Kidney (tissue), 14 donors: ENCODE results near the gene TENM4. TPM values are rescaled to one million over a fixed set of nuclear protein-coding genes. Genes with fewer than 3 reads are reported as not detected.

Experiments
- DNase-seq, 5 donors: peaks; one replicate each; pipeline ENCODE4 v3.0.0-alpha.2; 2013 to 2020
- FAIRE-seq: peaks from 2 replicates; lab custom pipeline; 2012; peaks lifted over from hg19 to GRCh38; lab: Jason Lieb, UNC
- H3K27ac ChIP-seq, 2 donors: one replicate each; pipeline ENCODE4 v1.7.0; 2013; ENCODE audit warnings: low read depth in 2 of 2, low read length in 2 of 2, inconsistent platforms in 1 of 2
- H3K27me3 ChIP-seq: one replicate; pipeline ENCODE4 v1.7.1; 2013; ENCODE audit warnings: low read length, inconsistent platforms; ENCODE audit not compliant: control insufficient read depth, insufficient read depth
- H3K36me3 ChIP-seq, 3 donors: one replicate each; pipeline versions ENCODE4 v1.7.0 to v1.7.1; 2013; ENCODE audit warnings: low read length in 3 of 3, control low read depth in 1 of 3, inconsistent platforms in 1 of 3; ENCODE audit not compliant: insufficient read depth in 3 of 3, control insufficient read depth in 2 of 3
- H3K4me1 ChIP-seq, 3 donors: one replicate each; pipeline versions ENCODE4 v1.7.0 to v1.7.1; 2013; ENCODE audit warnings: low read length in 3 of 3, inconsistent platforms in 1 of 3, low read depth in 1 of 3; ENCODE audit not compliant: control insufficient read depth in 2 of 3, insufficient read depth in 2 of 3
- H3K4me3 ChIP-seq, 3 donors: one replicate each; pipeline versions ENCODE4 v1.7.0 to v1.8.1; 2013; ENCODE audit warnings: low read length in 3 of 3, control low read depth in 1 of 3, inconsistent platforms in 1 of 3
- H3K9ac ChIP-seq, 3 donors: one replicate each; pipeline versions ENCODE4 v1.7.0 to v1.7.1; 2013; ENCODE audit warnings: low read length in 3 of 3, control low read depth in 1 of 3, inconsistent platforms in 1 of 3
- H3K9me3 ChIP-seq, 3 donors: one replicate each; pipeline versions ENCODE4 v1.7.0 to v1.7.1; 2013; ENCODE audit warnings: low read length in 3 of 3, control low read depth in 1 of 3, inconsistent platforms in 1 of 3; ENCODE audit not compliant: control insufficient read depth in 2 of 3, insufficient read depth in 1 of 3
- intact Hi-C: fragments of 100-400 bp; cut with DNase I; formaldehyde crosslinking; loops from one replicate; pipeline ENCODE4 v1.11.1; 2022
- polyA plus RNA-seq: library from polyadenylated mRNA; stranded (reverse); fragments of 350-450 nt; fragmentation: Illumina TruSeq; extraction: RNeasy Lipid Tissue Mini Kit (QIAGEN cat#74804); gene quantifications from one replicate; pipeline ENCODE4 v1.2.3, GENCODE V29; 2014; ENCODE audit warnings: low read depth, low replicate concordance; ENCODE audit not compliant: insufficient read depth
- total RNA-seq: library from RNA; stranded (reverse); fragmentation: NEBNext Ultra II Directional; extraction: Animal tissue kit (Norgen Biotek cat#: 25700); gene quantifications from one replicate; pipeline ENCODE4 v1.2.1, GENCODE V29; 2021
- TF ChIP-seq, protein P1 (sequence below): IDR thresholded peaks from 3 replicates; pipeline ENCODE4 v1.5.1; 2012; ENCODE audit warnings: mild to moderate bottlenecking, moderate library complexity, borderline replicate concordance; ENCODE audit not compliant: insufficient read depth; ENCODE audit errors: extremely low read depth
- donor health status: control.
- donor health status: control.
- donor health status: control.
- donor health status: control.
- donor health status: control.
- donor health status: DM: yes; HTN: yes; CAD: no.
- donor health status: Normal renal cell carcinoma (clear cell type).

TENM4 gene
- total and polyA plus RNA-seq, 2 donors from 2014 or later = 0.34 to 31.0 TPM

DNA sequence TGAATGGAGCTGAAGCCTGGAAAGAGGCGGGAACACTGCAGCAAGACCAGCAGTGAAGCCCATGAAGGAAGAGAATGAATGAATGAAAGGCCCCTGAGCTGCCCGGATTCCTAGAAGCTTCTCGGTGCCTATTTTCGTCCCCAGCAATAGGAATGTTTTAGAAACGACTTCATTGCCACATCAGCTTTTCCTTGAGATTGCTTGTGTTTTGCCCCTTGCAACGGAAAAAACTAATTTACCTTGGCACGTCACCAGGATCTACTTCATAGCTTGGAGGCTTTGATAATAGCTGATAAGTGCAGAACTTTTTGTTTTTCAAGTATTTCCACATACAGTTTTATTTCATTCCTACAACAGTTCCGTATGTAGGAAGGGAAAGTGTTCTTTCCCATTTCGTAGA lies 617.2 kb downstream of the TENM4 start:
- Histone ChIP-seq H3K27ac (no peak overlapping the region), H3K9ac (no peak overlapping the region), H3K36me3 (no peaks in the 10 kb centered on the region), H3K4me3 (no peak overlapping the region), H3K4me1 (peaks cover 0 to 5% (median 2%) of the 10 kb centered on the region in 3 donors), H3K27me3 (no peaks in the 10 kb centered on the region), H3K9me3 (no peaks in the 10 kb centered on the region)
- intact Hi-C loops = no loop called here
- TF ChIP-seq, protein P1, sequence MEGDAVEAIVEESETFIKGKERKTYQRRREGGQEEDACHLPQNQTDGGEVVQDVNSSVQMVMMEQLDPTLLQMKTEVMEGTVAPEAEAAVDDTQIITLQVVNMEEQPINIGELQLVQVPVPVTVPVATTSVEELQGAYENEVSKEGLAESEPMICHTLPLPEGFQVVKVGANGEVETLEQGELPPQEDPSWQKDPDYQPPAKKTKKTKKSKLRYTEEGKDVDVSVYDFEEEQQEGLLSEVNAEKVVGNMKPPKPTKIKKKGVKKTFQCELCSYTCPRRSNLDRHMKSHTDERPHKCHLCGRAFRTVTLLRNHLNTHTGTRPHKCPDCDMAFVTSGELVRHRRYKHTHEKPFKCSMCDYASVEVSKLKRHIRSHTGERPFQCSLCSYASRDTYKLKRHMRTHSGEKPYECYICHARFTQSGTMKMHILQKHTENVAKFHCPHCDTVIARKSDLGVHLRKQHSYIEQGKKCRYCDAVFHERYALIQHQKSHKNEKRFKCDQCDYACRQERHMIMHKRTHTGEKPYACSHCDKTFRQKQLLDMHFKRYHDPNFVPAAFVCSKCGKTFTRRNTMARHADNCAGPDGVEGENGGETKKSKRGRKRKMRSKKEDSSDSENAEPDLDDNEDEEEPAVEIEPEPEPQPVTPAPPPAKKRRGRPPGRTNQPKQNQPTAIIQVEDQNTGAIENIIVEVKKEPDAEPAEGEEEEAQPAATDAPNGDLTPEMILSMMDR = no peak
- DNase-seq (peak in 1 of 5 donors; percentile 48), FAIRE-seq (no peak)

DNA sequence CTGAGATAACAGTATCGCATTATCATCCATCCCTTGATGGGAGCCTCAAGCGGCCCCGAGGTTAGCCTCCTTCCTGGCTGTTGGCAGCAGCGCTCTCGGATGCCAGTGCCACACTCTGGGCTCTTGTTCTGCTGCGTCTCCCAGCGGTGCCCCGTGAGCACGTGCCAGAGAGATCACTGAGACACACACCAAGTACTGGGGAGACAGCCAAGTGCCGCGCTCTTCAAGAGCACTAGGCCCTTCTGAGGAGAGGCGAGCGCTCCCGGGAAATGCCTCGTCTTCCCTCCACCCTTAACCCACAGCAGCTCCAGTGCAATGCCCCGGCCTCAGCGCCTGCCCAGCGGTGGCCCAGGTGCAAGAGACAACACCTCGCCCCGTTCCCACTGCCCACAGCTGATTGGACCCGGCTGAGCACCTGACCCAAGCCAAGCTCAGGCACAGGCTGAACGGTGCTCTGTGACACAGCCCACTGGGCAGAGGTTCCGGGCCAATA lies 617.9 kb downstream of the TENM4 start:
- no peaks in the 10 kb centered on the region for H3K9me3 ChIP-seq
- no peak overlapping the region for H3K27ac ChIP-seq
- no peak for DNase-seq
- H3K27me3 ChIP-seq = no peaks in the 10 kb centered on the region
- no peak overlapping the region for H3K9ac ChIP-seq
- FAIRE-seq = no peak
- no peak overlapping the region for H3K4me3 ChIP-seq
- TF ChIP-seq, protein P1 = no peak
- H3K4me1 ChIP-seq = peaks cover 0 to 5% (median 2%) of the 10 kb centered on the region in 3 donors
- intact Hi-C loops = no loop called here
- H3K36me3 ChIP-seq = no peaks in the 10 kb centered on the region

DNA sequence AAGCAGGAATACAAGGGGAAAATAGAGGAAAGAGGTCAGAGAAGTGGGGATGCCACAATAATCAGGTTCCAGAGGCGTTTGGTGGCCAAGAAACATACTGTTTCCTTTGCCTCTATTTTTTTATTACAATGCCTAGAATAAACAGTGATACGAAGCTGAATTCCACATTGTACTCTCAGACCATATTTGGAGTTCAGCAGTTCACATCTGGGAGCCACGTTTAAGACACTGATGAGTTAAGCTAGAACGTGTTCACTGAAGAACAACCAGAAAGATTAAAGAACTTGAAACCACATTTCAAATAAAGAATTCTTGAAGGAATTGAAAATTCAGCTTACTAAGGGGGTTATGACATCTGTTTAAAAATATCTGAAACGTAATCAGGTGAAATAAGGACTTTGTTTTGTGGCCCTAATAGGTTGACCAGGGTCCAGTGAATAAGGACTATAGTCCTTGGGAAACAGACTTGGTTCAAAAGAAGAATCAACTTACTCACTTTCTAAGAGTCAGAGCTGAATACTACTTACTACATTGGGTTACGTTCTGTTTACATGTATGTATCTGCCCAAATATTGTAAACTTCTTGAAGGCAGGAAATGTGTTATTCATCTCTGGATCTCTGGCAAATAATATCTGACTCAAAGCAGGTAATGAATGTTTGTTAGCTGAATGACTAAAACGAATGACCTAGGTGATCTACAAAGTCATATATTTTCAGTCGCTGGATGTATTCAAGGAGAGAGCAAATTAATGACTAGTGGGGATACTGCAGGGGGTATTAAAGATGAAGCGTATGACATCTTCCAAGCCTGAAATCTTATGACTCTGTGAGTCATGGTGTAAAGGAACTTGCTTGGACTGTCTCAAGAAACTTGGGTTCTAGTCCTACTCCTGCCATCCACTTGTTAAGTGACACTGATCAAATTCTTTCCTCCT lies 619.2 kb downstream of the TENM4 start:
- Histone ChIP-seq H3K27me3 (no peaks in the 10 kb centered on the region), H3K9ac (no peak overlapping the region), H3K4me1 (peaks cover 0 to 5% (median 2%) of the 10 kb centered on the region in 3 donors), H3K4me3 (no peak overlapping the region), H3K36me3 (no peaks in the 10 kb centered on the region), H3K27ac (no peak overlapping the region), H3K9me3 (no peaks in the 10 kb centered on the region)
- no peak for FAIRE-seq
- DNase-seq = no peak
- TF ChIP-seq, protein P1 = no peak
- intact Hi-C loops = no loop called here
